ENCODE measurements around the gene BFSP1. TPM values are rescaled to one million over a fixed set of nuclear protein-coding genes. Genes with fewer than 3 reads are reported as not detected.

The BFSP1 gene
- total RNA-seq, 1 experiment from 2014 or later: 6.1 TPM

DNA sequence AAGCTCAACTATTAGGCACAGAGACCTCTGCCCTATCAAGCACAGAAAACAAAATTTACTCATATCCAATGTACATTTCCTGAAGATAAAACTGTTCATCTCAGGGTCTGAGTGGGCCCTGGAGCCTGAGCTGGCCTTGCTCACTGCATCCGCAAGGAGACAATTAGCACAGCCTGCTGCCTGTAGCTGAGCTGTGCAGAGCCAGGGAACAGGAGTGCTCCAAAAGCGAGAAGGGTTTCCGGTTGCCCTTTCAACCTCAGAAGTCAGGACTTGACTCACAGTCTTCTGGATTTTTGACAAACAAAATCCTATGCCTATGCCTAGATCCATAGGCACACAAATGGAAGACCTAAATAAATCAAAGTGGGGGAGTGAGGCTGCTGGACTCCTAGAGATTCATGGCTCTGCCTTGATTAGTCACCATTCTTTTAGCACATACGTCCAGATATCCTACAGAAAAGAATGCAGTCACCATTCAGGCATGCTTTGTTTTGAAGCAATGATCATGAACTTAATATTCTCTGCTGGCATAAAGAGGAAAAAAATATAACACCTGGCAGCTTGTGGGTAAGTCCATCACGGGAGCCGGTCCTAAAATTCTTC lies 73.5 kb downstream of the BFSP1 start:
- intact Hi-C loops (cut with micrococcal nuclease; ENCODE audit: unreplicated experiment): no loop called here
- Histone ChIP-seq H3K4me3 (ENCODE audit: low read depth, low read length, poor library complexity, severe bottlenecking) (no peak overlapping the region), H3K36me3 (ENCODE audit: insufficient read depth, low read length, poor library complexity, severe bottlenecking) (peaks cover 22% of the 10 kb centered on the region), H3K27ac (ENCODE audit: low read depth, low read length, poor library complexity, severe bottlenecking) (no peak overlapping the region), H3K27me3 (replicated peaks; ENCODE audit: insufficient read depth, low read depth, low read length, poor library complexity) (no peaks in the 10 kb centered on the region), H3K4me1 (ENCODE audit: insufficient read depth, low read length, poor library complexity, severe bottlenecking) (no peaks in the 10 kb centered on the region), H3K9me3 (ENCODE audit: low read depth, low read length, poor library complexity, severe bottlenecking) (no peaks in the 10 kb centered on the region)
- no TSS peak for BruUV-seq (replicated peaks)
- CTCF ChIA-PET: no interaction called here
- no peak for DNase-seq (ENCODE audit: low spot score)
- no peak for TF ChIP-seq EZH2 (IDR thresholded peaks at IDR 0.05; ENCODE audit: borderline replicate concordance, low read depth, low read length, poor library complexity, severe bottlenecking)
- TF ChIP-seq, protein P1, sequence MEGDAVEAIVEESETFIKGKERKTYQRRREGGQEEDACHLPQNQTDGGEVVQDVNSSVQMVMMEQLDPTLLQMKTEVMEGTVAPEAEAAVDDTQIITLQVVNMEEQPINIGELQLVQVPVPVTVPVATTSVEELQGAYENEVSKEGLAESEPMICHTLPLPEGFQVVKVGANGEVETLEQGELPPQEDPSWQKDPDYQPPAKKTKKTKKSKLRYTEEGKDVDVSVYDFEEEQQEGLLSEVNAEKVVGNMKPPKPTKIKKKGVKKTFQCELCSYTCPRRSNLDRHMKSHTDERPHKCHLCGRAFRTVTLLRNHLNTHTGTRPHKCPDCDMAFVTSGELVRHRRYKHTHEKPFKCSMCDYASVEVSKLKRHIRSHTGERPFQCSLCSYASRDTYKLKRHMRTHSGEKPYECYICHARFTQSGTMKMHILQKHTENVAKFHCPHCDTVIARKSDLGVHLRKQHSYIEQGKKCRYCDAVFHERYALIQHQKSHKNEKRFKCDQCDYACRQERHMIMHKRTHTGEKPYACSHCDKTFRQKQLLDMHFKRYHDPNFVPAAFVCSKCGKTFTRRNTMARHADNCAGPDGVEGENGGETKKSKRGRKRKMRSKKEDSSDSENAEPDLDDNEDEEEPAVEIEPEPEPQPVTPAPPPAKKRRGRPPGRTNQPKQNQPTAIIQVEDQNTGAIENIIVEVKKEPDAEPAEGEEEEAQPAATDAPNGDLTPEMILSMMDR (conservative IDR thresholded peaks at IDR 0.05; ENCODE audit: low read depth, low read length): no peak
- POLR2A ChIA-PET (ENCODE audit: low non-redundant PET): no interaction called here

DNA sequence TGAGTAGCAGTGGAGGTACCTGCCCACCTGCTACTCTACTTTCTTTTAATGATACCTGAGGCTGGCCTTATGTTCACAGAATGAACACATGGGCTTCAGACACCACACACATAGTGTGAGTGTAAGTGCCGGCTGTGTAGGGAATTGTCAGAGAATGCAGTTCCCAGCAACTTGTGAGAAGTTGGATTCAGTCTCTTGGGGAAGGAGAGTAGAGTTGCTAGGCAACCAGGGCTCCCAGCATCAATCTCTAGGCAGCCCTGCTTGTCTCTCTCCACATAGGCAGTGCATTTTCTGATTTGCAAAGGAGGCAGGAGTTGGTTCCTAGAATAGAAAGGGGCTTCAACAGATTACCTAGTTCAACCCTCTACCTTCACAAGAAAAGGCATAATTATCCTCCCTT lies 74.1 kb downstream of the BFSP1 start:
- DNase-seq (ENCODE audit: low spot score): no peak
- CTCF ChIA-PET: no interaction called here
- BruUV-seq (replicated peaks): no TSS peak
- no peaks in the 10 kb centered on the region for H3K9me3 ChIP-seq (ENCODE audit: low read depth, low read length, poor library complexity, severe bottlenecking)
- H3K36me3 ChIP-seq (ENCODE audit: insufficient read depth, low read length, poor library complexity, severe bottlenecking): peaks cover 22% of the 10 kb centered on the region
- TF ChIP-seq, protein P1 (conservative IDR thresholded peaks at IDR 0.05; ENCODE audit: low read depth, low read length): no peak
- TF ChIP-seq EZH2 (IDR thresholded peaks at IDR 0.05; ENCODE audit: borderline replicate concordance, low read depth, low read length, poor library complexity, severe bottlenecking): no peak
- POLR2A ChIA-PET (ENCODE audit: low non-redundant PET): no interaction called here
- no peaks in the 10 kb centered on the region for H3K4me1 ChIP-seq (ENCODE audit: insufficient read depth, low read length, poor library complexity, severe bottlenecking)
- no peaks in the 10 kb centered on the region for H3K27me3 ChIP-seq (replicated peaks; ENCODE audit: insufficient read depth, low read depth, low read length, poor library complexity)
- H3K4me3 ChIP-seq (ENCODE audit: low read depth, low read length, poor library complexity, severe bottlenecking): no peak overlapping the region
- H3K27ac ChIP-seq (ENCODE audit: low read depth, low read length, poor library complexity, severe bottlenecking): no peak overlapping the region
- intact Hi-C loops (cut with micrococcal nuclease; ENCODE audit: unreplicated experiment): no loop called here

DNA sequence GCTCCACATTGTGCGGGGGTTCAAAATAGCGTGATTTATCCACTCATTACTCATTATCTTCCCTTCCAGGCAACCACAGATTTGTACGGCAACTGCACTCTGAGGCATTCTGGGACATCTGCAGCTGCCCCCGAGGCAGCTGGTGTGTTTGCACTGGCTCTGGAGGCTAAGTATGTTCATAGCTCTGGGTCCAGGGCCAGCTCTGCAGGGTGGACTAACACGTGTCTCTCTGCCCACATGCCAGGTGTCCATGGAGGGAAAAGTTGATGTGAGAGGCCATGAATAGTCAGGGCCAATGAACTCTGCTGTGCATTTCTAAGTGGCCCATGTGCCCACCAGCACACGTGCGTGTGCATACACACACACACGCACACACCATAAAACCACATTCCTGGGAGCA lies 74.9 kb downstream of the BFSP1 start:
- no peak for DNase-seq (ENCODE audit: low spot score)
- no peak overlapping the region for H3K27ac ChIP-seq (ENCODE audit: low read depth, low read length, poor library complexity, severe bottlenecking)
- BruUV-seq (replicated peaks): no TSS peak
- intact Hi-C loops (cut with micrococcal nuclease; ENCODE audit: unreplicated experiment): no loop called here
- CTCF ChIA-PET: no interaction called here
- no peak overlapping the region for H3K4me3 ChIP-seq (ENCODE audit: low read depth, low read length, poor library complexity, severe bottlenecking)
- TF ChIP-seq, protein P1 (conservative IDR thresholded peaks at IDR 0.05; ENCODE audit: low read depth, low read length): no peak
- no peak for TF ChIP-seq EZH2 (IDR thresholded peaks at IDR 0.05; ENCODE audit: borderline replicate concordance, low read depth, low read length, poor library complexity, severe bottlenecking)
- H3K4me1 ChIP-seq (ENCODE audit: insufficient read depth, low read length, poor library complexity, severe bottlenecking): no peaks in the 10 kb centered on the region
- POLR2A ChIA-PET (ENCODE audit: low non-redundant PET): no interaction called here
- H3K27me3 ChIP-seq (replicated peaks; ENCODE audit: insufficient read depth, low read depth, low read length, poor library complexity): no peaks in the 10 kb centered on the region
- no peaks in the 10 kb centered on the region for H3K9me3 ChIP-seq (ENCODE audit: low read depth, low read length, poor library complexity, severe bottlenecking)
- H3K36me3 ChIP-seq (ENCODE audit: insufficient read depth, low read length, poor library complexity, severe bottlenecking): peaks cover 22% of the 10 kb centered on the region

All from A673 (cell line).